GM21360 (cell line): ENCODE results near the gene CHCHD4.
"Not testable (repeated sequence)": the region's sequence is repeated elsewhere in the genome, so short reads cannot be mapped to it uniquely, and the experiment has no call there.

Experiments used
- ATAC-seq: cut with Tn5 transposase; IDR thresholded peaks from one replicate; pipeline ENCODE4 v1.9.1; 2021; ENCODE audit warnings: mild to moderate bottlenecking, moderate library complexity; ENCODE audit not compliant: unreplicated experiment

CHCHD4 gene

GRCh38 chr3:14120921-14121448 is 3.7 kb downstream of the CHCHD4 start:
- not testable (repeated sequence) for ATAC-seq

GRCh38 chr3:14120111-14120920 is 4.4 kb downstream of the CHCHD4 start:
- no peak for ATAC-seq

GRCh38 chr3:14119651-14120050 is 5.0 kb downstream of the CHCHD4 start:
- no peak for ATAC-seq

- ATAC-seq = no peak
These were observed 6.0 kb downstream of the CHCHD4 start for GRCh38 chr3:14118400-14119381.

- no peak for ATAC-seq
These were observed 6.9 kb downstream of the CHCHD4 start for GRCh38 chr3:14117468-14118399.

GRCh38 chr3:14113965-14114635 is 10.6 kb downstream of the CHCHD4 start:
- ATAC-seq = no peak

GRCh38 chr3:14110699-14111098 is 14.0 kb downstream of the CHCHD4 start:
- no peak for ATAC-seq

- not testable (repeated sequence) for ATAC-seq
These were observed 14.8 kb downstream of the CHCHD4 start for GRCh38 chr3:14109821-14110220.

- no peak for ATAC-seq
These were observed 26.9 kb downstream of the CHCHD4 start for GRCh38 chr3:14097616-14098391.

GRCh38 chr3:14096742-14097141 is 27.9 kb downstream of the CHCHD4 start:
- no peak for ATAC-seq

GRCh38 chr3:14093831-14094230 is 30.8 kb downstream of the CHCHD4 start:
- no peak for ATAC-seq

- ATAC-seq = no peak
These were observed 32.2 kb downstream of the CHCHD4 start for GRCh38 chr3:14092464-14092863.

- ATAC-seq = not testable (repeated sequence)
These were observed 32.7 kb downstream of the CHCHD4 start for GRCh38 chr3:14091959-14092358.

GRCh38 chr3:14087461-14087860 is 37.2 kb downstream of the CHCHD4 start:
- not testable (repeated sequence) for ATAC-seq

GRCh38 chr3:14082108-14082657 is 42.5 kb downstream of the CHCHD4 start:
- ATAC-seq = no peak

- no peak for ATAC-seq
These were observed 47.4 kb downstream of the CHCHD4 start for GRCh38 chr3:14077310-14077709.

GRCh38 chr3:14075233-14075632 is 49.4 kb downstream of the CHCHD4 start:
- ATAC-seq = not testable (repeated sequence)

- no peak for ATAC-seq
These were observed 59.8 kb downstream of the CHCHD4 start for GRCh38 chr3:14064910-14065309.

- ATAC-seq = no peak
These were observed 61.5 kb downstream of the CHCHD4 start for GRCh38 chr3:14063152-14063551.
